GM12878 (cell line): ENCODE measurements around the gene ZMYM3. TPM values are rescaled to one million over a fixed set of nuclear protein-coding genes. Genes with fewer than 3 reads are reported as not detected.

Experiments used
- ATAC-seq: fragments of 200-7000 bp; cut with Tn5 transposase; 3 replicates; pipeline ENCODE4 v1.9.1; 2020; ENCODE audit warnings: mild to moderate bottlenecking, moderate library complexity
- BruUV-seq: library from RNA; stranded (reverse); fragments of 400-500 nt; replicated peaks from 2 replicates; lab custom pipeline; 2021; lab: Mats Ljungman, UMichigan
- CTCF ChIA-PET: fragments of 300-600 bp; sonication (Branson Sonifier 250); formaldehyde crosslinking; extraction: SDS; loops from one replicate; lab custom pipeline; 2021; ENCODE audit warnings: inconsistent platforms; lab: Yijun Ruan, JAX
- POLR2A ChIA-PET: fragments of 350-600 bp; formaldehyde crosslinking; extraction: SDS; loops from one replicate; lab custom pipeline; 2021; ENCODE audit warnings: inconsistent platforms; lab: Charles Lee
- RAD21 ChIA-PET: fragments of 300-600 bp; sonication (Branson Sonifier 250); formaldehyde crosslinking; loops from one replicate; lab custom pipeline; 2023; ENCODE audit warnings: antibody characterized with exemption; ENCODE audit not compliant: unreplicated experiment; lab: Charles Lee
- SMC1A ChIA-PET: fragments of 300-600 bp; sonication (Branson Sonifier 250); formaldehyde crosslinking; loops from one replicate; lab custom pipeline; 2023; ENCODE audit not compliant: unreplicated experiment, uncharacterized antibody; lab: Charles Lee
- DNase-seq: peaks from one replicate; pipeline ENCODE4 v3.0.0-alpha.2; 2011; ENCODE audit warnings: low read depth, low spot score
- FAIRE-seq: peaks from 3 replicates; lab custom pipeline; 2011; peaks lifted over from hg19 to GRCh38; lab: Jason Lieb, UNC
- H2AFZ ChIP-seq: 2 replicates; pipeline ENCODE4 v1.6.0; 2011; ENCODE audit warnings: low read depth, low read length, control low read depth; ENCODE audit not compliant: control insufficient read depth
- H3K27ac ChIP-seq: 2 replicates; pipeline ENCODE4 v1.5.1; 2011; ENCODE audit warnings: control low read depth; ENCODE audit not compliant: control insufficient read depth, insufficient read depth
- H3K27me3 ChIP-seq, 2 experiments: replicated peaks in 1 of 2; 2 replicates each; pipeline versions ENCODE4 v1.6.0 to v1.6.1; 2011; ENCODE audit warnings: low read length in 1 of 2; ENCODE audit not compliant: control insufficient read depth in 2 of 2, insufficient read depth in 2 of 2
- H3K36me3 ChIP-seq, 2 experiments: 2 replicates each; pipeline ENCODE4 v1.5.1; 2011; ENCODE audit warnings: low read length in 1 of 2; ENCODE audit not compliant: control insufficient read depth in 2 of 2, insufficient read depth in 2 of 2
- H3K4me1 ChIP-seq: 2 replicates; pipeline ENCODE4 v1.6.1; 2011; ENCODE audit warnings: mild to moderate bottlenecking, low read length, moderate library complexity, mixed read lengths; ENCODE audit not compliant: control insufficient read depth, insufficient read depth
- H3K4me2 ChIP-seq: 2 replicates; pipeline ENCODE4 v1.6.0; 2011; ENCODE audit warnings: control low read depth; ENCODE audit not compliant: control insufficient read depth, insufficient read depth
- H3K4me3 ChIP-seq: fragments of 200-600 bp; sonication (generic); 2 replicates; pipeline ENCODE4 v1.5.1; 2016
- H3K79me2 ChIP-seq: 2 replicates; pipeline ENCODE4 v1.6.0; 2011; ENCODE audit warnings: low read length; ENCODE audit not compliant: control insufficient read depth, insufficient read depth
- H3K9ac ChIP-seq: 2 replicates; pipeline ENCODE4 v1.8.0; 2011; ENCODE audit warnings: low read length, control low read depth, mixed read lengths; ENCODE audit not compliant: control insufficient read depth, insufficient read depth
- H3K9me3 ChIP-seq: replicated peaks from 3 replicates; pipeline ENCODE4 v1.5.1; 2011; ENCODE audit warnings: mild to moderate bottlenecking, low read length; ENCODE audit not compliant: control insufficient read depth, insufficient read depth
- H4K20me1 ChIP-seq: 2 replicates; pipeline ENCODE4 v1.6.0; 2011; ENCODE audit not compliant: control insufficient read depth, insufficient read depth
- ATF7 ChIP-seq: fragments of 450-650 bp; IDR thresholded peaks from 2 replicates; pipeline ENCODE4 v1.6.1; 2016; ENCODE audit warnings: low read depth, mild to moderate bottlenecking
- BCL11A ChIP-seq: IDR thresholded peaks from 2 replicates; pipeline ENCODE4 v1.6.1; 2011; ENCODE audit warnings: low read depth, low read length
- DPF2 ChIP-seq: fragments of 450-650 bp; IDR thresholded peaks from 2 replicates; pipeline ENCODE4 v1.6.1; 2017; ENCODE audit warnings: mild to moderate bottlenecking
- ETV6 ChIP-seq, 2 experiments: fragments of 450-650 bp in 1 of 2; IDR thresholded peaks in 1 of 2; conservative IDR thresholded peaks in 1 of 2; 2 replicates each; pipeline ENCODE4 v1.6.1; 2014; ENCODE audit warnings: antibody characterized with exemption in 1 of 2, borderline replicate concordance in 1 of 2, low read depth in 1 of 2, mild to moderate bottlenecking in 1 of 2, moderate library complexity in 1 of 2
- GABPA ChIP-seq: IDR thresholded peaks from 2 replicates; pipeline ENCODE4 v1.6.1; 2014; ENCODE audit warnings: antibody characterized with exemption, low read depth, mild to moderate bottlenecking, inconsistent platforms
- IKZF1 ChIP-seq: fragments of 450-650 bp; conservative IDR thresholded peaks from 2 replicates; pipeline ENCODE4 v1.6.1; 2017; ENCODE audit warnings: antibody characterized with exemption, mild to moderate bottlenecking
- IRF4 ChIP-seq: IDR thresholded peaks from 2 replicates; pipeline ENCODE4 v1.6.1; 2011; ENCODE audit warnings: low read depth, low read length
- MXI1 ChIP-seq: fragments of 150-350 bp; IDR thresholded peaks from 2 replicates; pipeline ENCODE4 v1.6.1; 2011; ENCODE audit warnings: low read depth, mild to moderate bottlenecking, inconsistent platforms, low read length, improper control_type of control experiment
- NBN ChIP-seq: fragments of 450-650 bp; IDR thresholded peaks from 2 replicates; pipeline ENCODE4 v1.6.1; 2016
- NR2C1 ChIP-seq: fragments of 450-650 bp; IDR thresholded peaks from 2 replicates; pipeline ENCODE4 v1.6.1; 2017; ENCODE audit warnings: antibody characterized with exemption, mild to moderate bottlenecking, moderate library complexity
- NR2F1 ChIP-seq: fragments of 450-650 bp; conservative IDR thresholded peaks from 2 replicates; pipeline ENCODE4 v1.6.1; 2017; ENCODE audit warnings: mild to moderate bottlenecking
- PAX8 ChIP-seq: fragments of 450-650 bp; IDR thresholded peaks from 2 replicates; pipeline ENCODE4 v1.6.1; 2017; ENCODE audit warnings: mild to moderate bottlenecking, moderate library complexity
- RCOR1 ChIP-seq: conservative IDR thresholded peaks from 2 replicates; pipeline ENCODE4 v1.6.1; 2012; ENCODE audit warnings: low read depth, low read length, improper control_type of control experiment
- SMAD5 ChIP-seq: IDR thresholded peaks from 2 replicates; pipeline ENCODE4 v1.6.1; 2016; ENCODE audit warnings: antibody characterized with exemption, low read depth
- SMARCA5 ChIP-seq: fragments of 450-650 bp; IDR thresholded peaks from 2 replicates; pipeline ENCODE4 v1.6.1; 2017; ENCODE audit warnings: mild to moderate bottlenecking
- ZNF217 ChIP-seq: fragments of 450-650 bp; IDR thresholded peaks from 2 replicates; pipeline ENCODE4 v1.6.1; 2017; ENCODE audit warnings: antibody characterized with exemption, mild to moderate bottlenecking
- WGBS: methylation state at CpG from one replicate; pipeline ENCODE4 v1.1.6; 2016; ENCODE audit warnings: low lambda C conversion rate; ENCODE audit not compliant: insufficient replicate concordance, insufficient coverage; ENCODE audit errors: missing lambda C conversion rate; 5-methylcytosine and 5-hydroxymethylcytosine counted together
- in situ Hi-C: fragments of 300-500 bp; cut with MboI; formaldehyde crosslinking; loops from 9 replicates; pipeline ENCODE4 v1.14.3; 2018; ENCODE audit warnings: mixed read lengths
- intact Hi-C: fragments of 100-400 bp; cut with micrococcal nuclease; formaldehyde crosslinking; loops from one replicate; pipeline ENCODE4 v1.14.2; 2022; ENCODE audit not compliant: unreplicated experiment
- polyA plus RNA-seq, 11 experiments: library from polyadenylated mRNA; depleted of rRNA in 4 of 11; unstranded in 6 of 11; stranded (reverse) in 5 of 11; fragments of >200 nt; fragmentation: Nextera tagmentation in 4 of 11; fragmentation: Illumina TruSeq in 1 of 11; extraction: Ambion mirVana in 4 of 11; extraction: Trizol in 1 of 11; gene quantifications; 1 replicate in 1 of 11; 2 replicates in 10 of 11; pipeline versions ENCODE4 v1.2.1 to v1.2.3, GENCODE V29; 2011 to 2016; ENCODE audit warnings: inconsistent platforms in 2 of 11, missing spikeins in 2 of 11, low read depth in 1 of 11
- total RNA-seq, 4 experiments: library from RNA; depleted of rRNA in 3 of 4; stranded (reverse); fragments of >200 nt in 3 of 4; fragmentation: Illumina TruSeq in 1 of 4; extraction: Trizol in 1 of 4; gene quantifications; 2 replicates each; pipeline versions ENCODE4 v1.2.1 to v1.2.3, GENCODE V29; 2013 to 2021
- TF ChIP-seq, protein P1 (sequence below): fragments of 450-650 bp; conservative IDR thresholded peaks from 2 replicates; pipeline ENCODE4 v1.6.1; 2017; ENCODE audit warnings: mild to moderate bottlenecking, moderate library complexity
- TF ChIP-seq, protein P2 (sequence below): IDR thresholded peaks from 2 replicates; pipeline ENCODE4 v1.6.1; 2011; ENCODE audit warnings: borderline replicate concordance, low read depth, mild to moderate bottlenecking, moderate library complexity, low read length; ENCODE audit not compliant: insufficient read depth, poor library complexity, severe bottlenecking
- TF ChIP-seq, protein P3 (sequence below): IDR thresholded peaks from 2 replicates; pipeline ENCODE4 v1.6.1; 2012; ENCODE audit warnings: low read length, inconsistent platforms

Gene ZMYM3
- total and polyA plus RNA-seq, 10 of the 15 experiments (the other 5 are each of a cell fraction or from before 2014, with no cell fraction given) = 2.3 to 28.1 (median 12.3) TPM

DNA sequence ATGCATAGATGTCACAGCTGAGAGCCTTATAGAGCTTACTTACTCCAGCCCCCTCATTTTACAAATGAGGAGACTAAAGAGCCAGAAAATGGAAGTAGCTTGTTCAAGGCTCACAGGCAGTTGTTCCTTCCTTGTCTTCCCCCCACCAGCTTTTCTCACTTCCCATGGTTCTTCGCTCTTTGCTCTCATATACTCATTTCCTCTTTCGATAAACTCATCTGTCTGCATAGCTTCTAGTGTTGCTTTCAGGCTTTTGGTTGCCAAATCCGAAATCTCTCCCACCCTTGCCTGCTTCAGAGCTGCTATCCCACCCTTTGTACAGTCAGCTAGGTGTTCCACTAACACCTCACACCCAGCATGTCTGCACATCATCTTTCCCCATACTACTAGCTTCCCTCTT lies 55.9 kb downstream of the ZMYM3 start:
- H3K4me3 ChIP-seq = peak overlapping the region; percentile 69
- TF ChIP-seq SMARCA5 (no peak), ETV6 (conservative IDR thresholded peaks at IDR 0.05 in 1 of 2, IDR thresholded peaks at IDR 0.05 in 1 of 2; ENCODE audit: borderline replicate concordance in 1 of 2, low read depth in 1 of 2) (peak in 1 of 2 experiments; percentile 76; a peak in 2 of 4 replicates), ZNF217 (no peak), RCOR1 (no peak), GABPA (0 out of 2 replicates have a peak, but pooled peaks have one; percentile 29), MXI1 (no peak), IKZF1 (peak; percentile 55; the same call in 1 of the 2 replicates), SMAD5 (no peak), ATF7 (0 out of 2 replicates have a peak, but pooled peaks have one; percentile 14), IRF4 (0 out of 2 replicates have a peak, but pooled peaks have one; percentile 34), BCL11A (no peak), NR2F1 (no peak), NR2C1 (no peak), NBN (no peak), PAX8 (no peak), DPF2 (0 out of 2 replicates have a peak, but pooled peaks have one; percentile 12)
- TF ChIP-seq, protein P1, sequence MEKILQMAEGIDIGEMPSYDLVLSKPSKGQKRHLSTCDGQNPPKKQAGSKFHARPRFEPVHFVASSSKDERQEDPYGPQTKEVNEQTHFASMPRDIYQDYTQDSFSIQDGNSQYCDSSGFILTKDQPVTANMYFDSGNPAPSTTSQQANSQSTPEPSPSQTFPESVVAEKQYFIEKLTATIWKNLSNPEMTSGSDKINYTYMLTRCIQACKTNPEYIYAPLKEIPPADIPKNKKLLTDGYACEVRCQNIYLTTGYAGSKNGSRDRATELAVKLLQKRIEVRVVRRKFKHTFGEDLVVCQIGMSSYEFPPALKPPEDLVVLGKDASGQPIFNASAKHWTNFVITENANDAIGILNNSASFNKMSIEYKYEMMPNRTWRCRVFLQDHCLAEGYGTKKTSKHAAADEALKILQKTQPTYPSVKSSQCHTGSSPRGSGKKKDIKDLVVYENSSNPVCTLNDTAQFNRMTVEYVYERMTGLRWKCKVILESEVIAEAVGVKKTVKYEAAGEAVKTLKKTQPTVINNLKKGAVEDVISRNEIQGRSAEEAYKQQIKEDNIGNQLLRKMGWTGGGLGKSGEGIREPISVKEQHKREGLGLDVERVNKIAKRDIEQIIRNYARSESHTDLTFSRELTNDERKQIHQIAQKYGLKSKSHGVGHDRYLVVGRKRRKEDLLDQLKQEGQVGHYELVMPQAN = no peak
- TF ChIP-seq, protein P2, sequence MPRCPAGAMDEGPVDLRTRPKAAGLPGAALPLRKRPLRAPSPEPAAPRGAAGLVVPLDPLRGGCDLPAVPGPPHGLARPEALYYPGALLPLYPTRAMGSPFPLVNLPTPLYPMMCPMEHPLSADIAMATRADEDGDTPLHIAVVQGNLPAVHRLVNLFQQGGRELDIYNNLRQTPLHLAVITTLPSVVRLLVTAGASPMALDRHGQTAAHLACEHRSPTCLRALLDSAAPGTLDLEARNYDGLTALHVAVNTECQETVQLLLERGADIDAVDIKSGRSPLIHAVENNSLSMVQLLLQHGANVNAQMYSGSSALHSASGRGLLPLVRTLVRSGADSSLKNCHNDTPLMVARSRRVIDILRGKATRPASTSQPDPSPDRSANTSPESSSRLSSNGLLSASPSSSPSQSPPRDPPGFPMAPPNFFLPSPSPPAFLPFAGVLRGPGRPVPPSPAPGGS = no peak
- TF ChIP-seq, protein P3, sequence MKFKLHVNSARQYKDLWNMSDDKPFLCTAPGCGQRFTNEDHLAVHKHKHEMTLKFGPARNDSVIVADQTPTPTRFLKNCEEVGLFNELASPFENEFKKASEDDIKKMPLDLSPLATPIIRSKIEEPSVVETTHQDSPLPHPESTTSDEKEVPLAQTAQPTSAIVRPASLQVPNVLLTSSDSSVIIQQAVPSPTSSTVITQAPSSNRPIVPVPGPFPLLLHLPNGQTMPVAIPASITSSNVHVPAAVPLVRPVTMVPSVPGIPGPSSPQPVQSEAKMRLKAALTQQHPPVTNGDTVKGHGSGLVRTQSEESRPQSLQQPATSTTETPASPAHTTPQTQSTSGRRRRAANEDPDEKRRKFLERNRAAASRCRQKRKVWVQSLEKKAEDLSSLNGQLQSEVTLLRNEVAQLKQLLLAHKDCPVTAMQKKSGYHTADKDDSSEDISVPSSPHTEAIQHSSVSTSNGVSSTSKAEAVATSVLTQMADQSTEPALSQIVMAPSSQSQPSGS = no peak

More for the DNA sequence above, 55.9 kb downstream of the ZMYM3 start:
- H3K4me2 ChIP-seq = peak overlapping the region; percentile 57; the same call in 1 of the 2 replicates
- in situ Hi-C loops = loop anchor here (10.0 kb wide), 1 partner anchor 337 kb away; the partner anchor contains the start of gene OGT
- CTCF ChIA-PET = interaction anchor here (0.7 to 4.2 kb wide), 5 partner anchors 13 to 56 kb away, joined by 3 to 31 read pairs (median 6); partner anchors contain the start of gene ZMYM3
- H2AFZ ChIP-seq = peak overlapping the region; percentile 69
- H4K20me1 ChIP-seq = no peaks in the 10 kb centered on the region
- H3K9ac ChIP-seq = peak overlapping the region; percentile 59
- no peaks in the 10 kb centered on the region for H3K27me3 ChIP-seq
- H3K79me2 ChIP-seq = peaks cover 27% of the 10 kb centered on the region
- DNase-seq = peak; percentile 56
- no peaks in the 10 kb centered on the region for H3K9me3 ChIP-seq
- H3K36me3 ChIP-seq = no peaks in the 10 kb centered on the region
- POLR2A ChIA-PET = interaction anchor here (0.7 to 3.9 kb wide), 8 partner anchors 15 to 168 kb away, joined by 3 to 76 read pairs (median 4); partner anchors contain the start of genes CXorf65, IL2RG, NONO and SNX12
- RAD21 ChIA-PET = interaction anchor here (0.7 to 3.9 kb wide), 9 partner anchors 17 to 168 kb away, joined by 3 to 49 read pairs (median 6); partner anchors contain the start of genes IL2RG, NONO, TAF1 and ZMYM3
- WGBS = 3% methylated on average over 3 of the region's 3 CpGs
- peak; percentile 85 for ATAC-seq
- no peak for FAIRE-seq
- peak overlapping the region; percentile 72 for H3K27ac ChIP-seq
- intact Hi-C loops = no loop called here
- BruUV-seq = no TSS peak
- SMC1A ChIA-PET = interaction anchor here (1.1 to 3.7 kb wide), 9 partner anchors 10 to 168 kb away, joined by 3 to 43 read pairs (median 5); partner anchors contain the start of genes IL2RG, NONO and TAF1
- no peaks in the 10 kb centered on the region for H3K4me1 ChIP-seq
